GM23248 (cell line): Measurements from ENCODE around the gene ZSCAN22. TPM values are rescaled to one million over a fixed set of nuclear protein-coding genes. Genes with fewer than 3 reads are reported as not detected.
A peak's percentile ranks its signal among the peaks of the same experiment; 100 is the strongest.

Experiments used
- DNase-seq: peaks from one replicate; pipeline ENCODE4 v3.0.0-alpha.2; 2015
- H2AFZ ChIP-seq: fragments of 200-600 bp; sonication (generic); 2 replicates; pipeline ENCODE4 v1.6.1; 2016; ENCODE audit warnings: antibody characterized with exemption
- H3F3A ChIP-seq: fragments of 200-600 bp; sonication (generic); 2 replicates; pipeline ENCODE4 v1.6.1; 2016; ENCODE audit warnings: mild to moderate bottlenecking, antibody characterized with exemption, mixed run types; ENCODE audit not compliant: insufficient read depth
- H3K27ac ChIP-seq: fragments of 200-600 bp; sonication (generic); 2 replicates; pipeline ENCODE4 v1.5.1; 2016; ENCODE audit warnings: mild to moderate bottlenecking
- H3K27me3 ChIP-seq: fragments of 200-600 bp; sonication (generic); replicated peaks from 2 replicates; pipeline ENCODE4 v1.6.1; 2016; ENCODE audit warnings: mild to moderate bottlenecking; ENCODE audit not compliant: insufficient read depth
- H3K36me3 ChIP-seq: fragments of 200-600 bp; sonication (generic); 2 replicates; pipeline ENCODE4 v1.6.1; 2016; ENCODE audit warnings: low read depth, mild to moderate bottlenecking
- H3K4me1 ChIP-seq: fragments of 200-600 bp; sonication (generic); 2 replicates; pipeline ENCODE4 v1.6.1; 2016; ENCODE audit warnings: mild to moderate bottlenecking; ENCODE audit not compliant: insufficient read depth
- H3K4me2 ChIP-seq: fragments of 200-600 bp; sonication (generic); one replicate; pipeline ENCODE4 v1.6.1; 2016; ENCODE audit warnings: mild to moderate bottlenecking; ENCODE audit not compliant: unreplicated experiment
- H3K4me3 ChIP-seq: fragments of 200-600 bp; sonication (generic); 2 replicates; pipeline ENCODE4 v1.5.1; 2016; ENCODE audit warnings: mild to moderate bottlenecking
- H3K79me2 ChIP-seq: fragments of 200-600 bp; sonication (generic); 2 replicates; pipeline ENCODE4 v1.6.1; 2016; ENCODE audit warnings: mild to moderate bottlenecking; ENCODE audit not compliant: insufficient read depth
- H3K9ac ChIP-seq: fragments of 200-600 bp; sonication (generic); 2 replicates; pipeline ENCODE4 v1.6.1; 2016; ENCODE audit warnings: mild to moderate bottlenecking
- H3K9me2 ChIP-seq: fragments of 200-600 bp; sonication (generic); 2 replicates; pipeline ENCODE4 v1.6.1; 2016; ENCODE audit warnings: mixed run types, mild to moderate bottlenecking, moderate library complexity; ENCODE audit not compliant: insufficient read depth
- H3K9me3 ChIP-seq: fragments of 200-600 bp; sonication (generic); one replicate; pipeline ENCODE4 v1.6.1; 2017; ENCODE audit warnings: low read depth
- H4K20me1 ChIP-seq: fragments of 200-600 bp; sonication (generic); 2 replicates; pipeline ENCODE4 v1.6.0; 2016; ENCODE audit not compliant: insufficient read depth
- EZH2 ChIP-seq: fragments of 200-600 bp; sonication (generic); IDR thresholded peaks from 2 replicates; pipeline ENCODE4 v1.6.1; 2018; ENCODE audit warnings: antibody characterized with exemption, mild to moderate bottlenecking; ENCODE audit not compliant: insufficient read depth, poor library complexity, severe bottlenecking
- EZH2phosphoT487 ChIP-seq: fragments of 200-600 bp; sonication (generic); IDR thresholded peaks from 2 replicates; pipeline ENCODE4 v1.6.1; 2018; ENCODE audit warnings: antibody characterized with exemption, moderate library complexity, mild to moderate bottlenecking, low read depth; ENCODE audit not compliant: insufficient read depth
- WGBS, 2 experiments: methylation state at CpG; one replicate each; pipeline ENCODE4 v1.1.6; 2015 to 2017; ENCODE audit warnings: low lambda C conversion rate in 2 of 2, low coverage in 1 of 2; ENCODE audit errors: missing lambda C conversion rate in 2 of 2; 5-methylcytosine and 5-hydroxymethylcytosine counted together
- in situ Hi-C: fragments of 300-500 bp; cut with MboI; formaldehyde crosslinking; loops from 2 replicates; pipeline ENCODE4 v1.15.0; 2020
- polyA plus RNA-seq: library from polyadenylated mRNA; unstranded; fragments of >200 nt; fragmentation: Nextera tagmentation; extraction: Ambion mirVana; gene quantifications from 2 replicates; pipeline ENCODE4 v1.2.1, GENCODE V29; 2016
- total RNA-seq: library from RNA; depleted of rRNA; stranded (reverse); fragments of >200 nt; shearing (Covaris generic); gene quantifications from 2 replicates; pipeline ENCODE4 v1.2.3, GENCODE V29; 2014

The ZSCAN22 gene
- total and polyA plus RNA-seq, 2 experiments from 2014 or later: 1.5 to 1.8 TPM

GRCh38 chr19:58279042-58279924, 47.5 kb upstream of the ZSCAN22 start:
- H2AFZ ChIP-seq: peak overlapping the region; percentile 88
- H3K9ac ChIP-seq: peak overlapping the region; percentile 94
- H3K4me3 ChIP-seq: peak overlapping the region; percentile 92
- peaks cover 4% of the 10 kb centered on the region for H3K36me3 ChIP-seq
- 3 to 4% methylated on average over 54 to 60 of the region's 60 CpGs for WGBS, 2 experiments
- H3K27me3 ChIP-seq: no peaks in the 10 kb centered on the region
- DNase-seq: peak; percentile 77
- no peaks in the 10 kb centered on the region for H3K9me3 ChIP-seq
- H3K4me2 ChIP-seq: peak overlapping the region; percentile 90
- no peaks in the 10 kb centered on the region for H3K9me2 ChIP-seq
- H4K20me1 ChIP-seq: no peaks in the 10 kb centered on the region
- peaks cover 11% of the 10 kb centered on the region for H3F3A ChIP-seq
- in situ Hi-C loops: no loop called here
- no peak for TF ChIP-seq EZH2
- TF ChIP-seq EZH2phosphoT487: no peak
- peaks cover 95% of the 10 kb centered on the region for H3K79me2 ChIP-seq
- H3K27ac ChIP-seq: peak overlapping the region; percentile 91
- peaks cover 7% of the 10 kb centered on the region; the same call in 1 of the 2 replicates for H3K4me1 ChIP-seq

GRCh38 chr19:58279925-58280316, 46.9 kb upstream of the ZSCAN22 start:
- peak overlapping the region; percentile 92 for H3K4me3 ChIP-seq
- WGBS, 2 experiments: 60 to 67% methylated on average over 4 of the region's 4 CpGs
- in situ Hi-C loops: no loop called here
- peak overlapping the region; percentile 91 for H3K27ac ChIP-seq
- H3K36me3 ChIP-seq: no peaks in the 10 kb centered on the region; the same call in 1 of the 2 replicates
- H4K20me1 ChIP-seq: no peaks in the 10 kb centered on the region
- H3K9me2 ChIP-seq: no peaks in the 10 kb centered on the region
- peaks cover 7% of the 10 kb centered on the region; the same call in 1 of the 2 replicates for H3K4me1 ChIP-seq
- peaks cover 6% of the 10 kb centered on the region; the same call in 1 of the 2 replicates for H3F3A ChIP-seq
- H3K9ac ChIP-seq: peak overlapping the region; percentile 94
- DNase-seq: no peak
- H2AFZ ChIP-seq: peak overlapping the region; percentile 88; the same call in 1 of the 2 replicates
- H3K27me3 ChIP-seq: no peaks in the 10 kb centered on the region
- no peaks in the 10 kb centered on the region for H3K9me3 ChIP-seq
- H3K79me2 ChIP-seq: peaks cover 96% of the 10 kb centered on the region
- H3K4me2 ChIP-seq: peak overlapping the region; percentile 90
- TF ChIP-seq EZH2phosphoT487 (no peak), EZH2 (no peak)

- Histone ChIP-seq H3K79me2 (peaks cover 75% of the 10 kb centered on the region), H3K27ac (no peak overlapping the region), H3K9me3 (no peaks in the 10 kb centered on the region), H3K4me2 (no peak overlapping the region), H3K9ac (no peak overlapping the region), H3K36me3 (peaks cover 18% of the 10 kb centered on the region; the same call in 1 of the 2 replicates), H3K4me3 (no peak overlapping the region), H2AFZ (no peak overlapping the region), H4K20me1 (no peaks in the 10 kb centered on the region), H3K9me2 (no peaks in the 10 kb centered on the region), H3F3A (no peaks in the 10 kb centered on the region; the same call in 1 of the 2 replicates), H3K4me1 (peaks cover 7% of the 10 kb centered on the region; the same call in 1 of the 2 replicates), H3K27me3 (no peaks in the 10 kb centered on the region)
- no peak for DNase-seq
- in situ Hi-C loops: no loop called here
- WGBS, 2 experiments: 93 to 96% methylated on average over 7 of the region's 7 CpGs
- no peak for TF ChIP-seq EZH2
- TF ChIP-seq EZH2phosphoT487: no peak
Observed at GRCh38 chr19:58284199-58284598, 42.6 kb upstream of the ZSCAN22 start.

- Histone ChIP-seq H3F3A (no peaks in the 10 kb centered on the region), H3K27ac (no peak overlapping the region), H2AFZ (no peak overlapping the region), H3K27me3 (no peaks in the 10 kb centered on the region), H3K9ac (no peak overlapping the region), H3K4me3 (no peak overlapping the region), H3K9me3 (no peaks in the 10 kb centered on the region), H4K20me1 (no peaks in the 10 kb centered on the region), H3K79me2 (peaks cover 32% of the 10 kb centered on the region), H3K36me3 (peaks cover 76% of the 10 kb centered on the region), H3K4me2 (no peak overlapping the region), H3K9me2 (no peaks in the 10 kb centered on the region), H3K4me1 (no peaks in the 10 kb centered on the region)
- WGBS, 2 experiments: 89 to 93% methylated on average over 7 of the region's 7 CpGs
- TF ChIP-seq EZH2 (no peak), EZH2phosphoT487 (no peak)
- in situ Hi-C loops: no loop called here
- DNase-seq: no peak
Observed at GRCh38 chr19:58291943-58292342, 34.9 kb upstream of the ZSCAN22 start.
